Ureter (tissue), 1 donor: Measurements from ENCODE around the gene ANXA4. TPM values are rescaled to one million over a fixed set of nuclear protein-coding genes. Genes with fewer than 3 reads are reported as not detected.
"Not testable (repeated sequence)": the region's sequence is repeated elsewhere in the genome, so short reads cannot be mapped to it uniquely, and the experiment has no call there.

Experiments used
- DNase-seq: peaks from one replicate; pipeline ENCODE4 v3.0.0-alpha.2; 2020; ENCODE audit warnings: low spot score
- total RNA-seq: library from RNA; stranded (reverse); gene quantifications from one replicate; pipeline ENCODE4 v1.2.4, GENCODE V29; 2023
- donor health status: DM: yes; HTN: yes; CAD: no.

ANXA4 gene
- total RNA-seq, 1 donor from 2014 or later: 169 TPM

- no peak for DNase-seq
Observed at GRCh38 chr2:69804416-69804815, 62.5 kb downstream of the ANXA4 start.

GRCh38 chr2:69805887-69806286, 64.0 kb downstream of the ANXA4 start:
- DNase-seq: no peak

- DNase-seq: no peak
Observed at GRCh38 chr2:69807821-69808540, 66.0 kb downstream of the ANXA4 start.

- DNase-seq: no peak
Observed at GRCh38 chr2:69810550-69810949, 68.6 kb downstream of the ANXA4 start.

GRCh38 chr2:69811018-69811417, 69.1 kb downstream of the ANXA4 start:
- no peak for DNase-seq

- no peak for DNase-seq
Observed at GRCh38 chr2:69811591-69811990, 69.7 kb downstream of the ANXA4 start.

GRCh38 chr2:69815717-69816116, 73.8 kb downstream of the ANXA4 start:
- no peak for DNase-seq

- peak; percentile 87 for DNase-seq
Observed at GRCh38 chr2:69816923-69817542, 75.1 kb downstream of the ANXA4 start.

- no peak for DNase-seq
Observed at GRCh38 chr2:69817729-69818501, 76.0 kb downstream of the ANXA4 start.

- DNase-seq: no peak
Observed at GRCh38 chr2:69827796-69828540, 86.0 kb downstream of the ANXA4 start.

- no peak for DNase-seq
Observed at GRCh38 chr2:69828938-69829255, 87.0 kb downstream of the ANXA4 start.

GRCh38 chr2:69829256-69830044, 87.5 kb downstream of the ANXA4 start, which contains the start of gene GMCL1:
Gene GMCL1, plus strand, starts transcription at chr2:69829660. Its CDS starts 233 bp downstream, at chr2:69829893.
- peak; percentile 97 for DNase-seq

- peak; percentile 50 for DNase-seq
Observed at GRCh38 chr2:69830045-69830905, 88.3 kb downstream of the ANXA4 start.

GRCh38 chr2:69830906-69831241, 88.9 kb downstream of the ANXA4 start:
- DNase-seq: not testable (repeated sequence)

GRCh38 chr2:69831354-69831905, 89.5 kb downstream of the ANXA4 start:
- no peak for DNase-seq

GRCh38 chr2:69833752-69834151, 91.8 kb downstream of the ANXA4 start:
- DNase-seq: no peak

- no peak for DNase-seq
Observed at GRCh38 chr2:69835666-69836065, 93.7 kb downstream of the ANXA4 start.

- DNase-seq: no peak
Observed at GRCh38 chr2:69836316-69836715, 94.4 kb downstream of the ANXA4 start.

GRCh38 chr2:69837533-69837932, 95.6 kb downstream of the ANXA4 start:
- DNase-seq: no peak

- no peak for DNase-seq
Observed at GRCh38 chr2:69843993-69844392, 102.1 kb downstream of the ANXA4 start.
